Stimulated activated CD4-positive, alpha-beta T cell treated with anti-CD3 and anti-CD28 coated beads, Interleukin-2, amount 100 ng/mL, for 48 hours (primary cell): ENCODE results near the gene ZNF10.

Experiments
- DNase-seq, 2 donors: peaks; one replicate each; pipeline ENCODE4 v3.0.0-alpha.2; 2020

ZNF10 gene

GRCh38 chr12:133202493-133203343, 72.3 kb downstream of the ZNF10 start:
- DNase-seq: no peak

- no peak for DNase-seq
Measured at GRCh38 chr12:133203344-133204263, 73.2 kb downstream of the ZNF10 start.

GRCh38 chr12:133204264-133204603, 73.8 kb downstream of the ZNF10 start:
- DNase-seq: no peak

- DNase-seq: no peak
Measured at GRCh38 chr12:133206390-133206789, 76.0 kb downstream of the ZNF10 start.
